ENCODE data around the gene PPP1R13L.

The PPP1R13L gene

DNA sequence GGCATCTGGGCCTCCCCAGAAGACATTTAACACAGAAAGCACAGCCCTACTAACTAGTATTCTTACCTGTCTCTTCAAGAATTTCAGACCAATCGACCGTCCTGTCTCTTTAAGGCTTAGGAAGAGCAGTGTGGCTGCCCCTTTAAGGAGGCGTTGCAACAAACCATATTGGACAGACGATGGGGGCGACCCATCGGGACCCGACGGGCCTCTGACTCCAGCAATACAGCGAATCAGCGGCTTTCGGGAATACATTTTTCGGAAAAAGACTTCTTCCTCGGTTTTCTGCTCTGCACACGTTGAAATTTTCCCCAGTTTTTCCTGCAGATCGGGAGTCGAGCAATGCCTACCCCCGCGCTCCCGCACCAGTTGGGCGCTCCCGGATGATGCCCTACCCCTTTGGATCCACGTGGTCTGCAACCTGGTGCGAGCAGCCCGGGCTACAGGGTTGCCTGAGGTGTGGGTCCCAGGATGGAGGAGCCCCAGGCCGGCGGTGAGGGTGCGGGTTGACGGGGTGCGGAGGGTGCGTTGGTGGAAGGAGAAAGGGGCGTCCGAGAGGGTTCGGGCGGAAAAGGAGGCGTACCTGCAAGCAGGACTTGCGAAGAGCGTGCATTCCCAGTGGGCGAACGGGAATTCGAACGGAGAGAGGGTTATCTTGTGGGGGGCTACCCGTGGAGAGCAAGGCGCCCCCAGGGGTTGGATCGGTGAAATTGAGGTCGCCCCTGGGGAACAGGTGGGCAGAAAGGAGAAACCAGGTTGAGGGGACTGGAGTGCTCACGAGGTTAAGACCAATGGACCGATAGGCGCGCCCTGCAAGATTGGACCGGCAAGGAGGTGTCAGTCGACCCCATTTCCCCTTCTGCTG, 1.6 kb upstream of the PPP1R13L start, which contains the start of gene POLR1G:
POLR1G (plus strand) TSS at position 419 of the 865 bp plus-strand sequence; CDS start at position 472, 53 bp downstream.
- peak; percentile 75 to 100 for DNase-seq

DNA sequence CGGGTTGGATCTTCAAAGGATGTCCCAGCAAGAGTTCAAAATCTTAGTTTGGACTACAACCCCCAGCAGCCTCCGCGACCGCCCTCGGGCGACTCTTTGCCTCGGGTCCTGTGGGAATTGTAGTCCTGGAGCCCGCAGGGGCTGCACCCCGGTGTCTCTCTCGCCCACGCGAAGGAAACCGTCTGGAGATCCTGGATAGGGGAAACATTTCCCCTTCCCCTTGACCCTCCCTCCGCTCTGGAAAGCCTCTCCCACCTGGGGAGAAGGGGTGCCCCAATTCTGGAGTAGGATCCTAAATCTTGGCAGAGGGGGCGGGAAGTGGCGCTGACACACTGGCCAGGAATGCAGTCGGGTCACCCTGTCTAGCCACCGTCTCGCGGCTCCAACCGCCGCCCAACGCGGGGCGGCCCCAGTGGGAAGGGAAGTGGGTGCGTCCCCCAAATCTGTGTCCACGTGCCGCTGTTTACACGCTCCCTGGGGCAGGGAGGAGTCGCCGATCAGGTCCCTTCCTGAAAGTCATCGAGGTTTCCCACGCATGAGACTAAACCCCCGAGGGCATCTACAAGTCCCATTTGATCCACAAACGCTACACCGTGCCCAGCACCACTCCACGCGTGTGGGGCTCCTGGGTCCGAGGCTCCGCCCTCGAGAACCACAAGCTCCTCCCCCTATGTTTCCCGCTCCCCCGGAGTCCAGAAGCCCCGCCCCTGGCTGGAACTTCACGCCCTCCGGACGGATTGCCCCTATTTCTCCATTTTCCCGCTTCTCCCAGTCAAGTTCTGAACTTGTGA, 761 bp upstream of the PPP1R13L start:
- DNase-seq = peak; percentile 81 to 100

DNA sequence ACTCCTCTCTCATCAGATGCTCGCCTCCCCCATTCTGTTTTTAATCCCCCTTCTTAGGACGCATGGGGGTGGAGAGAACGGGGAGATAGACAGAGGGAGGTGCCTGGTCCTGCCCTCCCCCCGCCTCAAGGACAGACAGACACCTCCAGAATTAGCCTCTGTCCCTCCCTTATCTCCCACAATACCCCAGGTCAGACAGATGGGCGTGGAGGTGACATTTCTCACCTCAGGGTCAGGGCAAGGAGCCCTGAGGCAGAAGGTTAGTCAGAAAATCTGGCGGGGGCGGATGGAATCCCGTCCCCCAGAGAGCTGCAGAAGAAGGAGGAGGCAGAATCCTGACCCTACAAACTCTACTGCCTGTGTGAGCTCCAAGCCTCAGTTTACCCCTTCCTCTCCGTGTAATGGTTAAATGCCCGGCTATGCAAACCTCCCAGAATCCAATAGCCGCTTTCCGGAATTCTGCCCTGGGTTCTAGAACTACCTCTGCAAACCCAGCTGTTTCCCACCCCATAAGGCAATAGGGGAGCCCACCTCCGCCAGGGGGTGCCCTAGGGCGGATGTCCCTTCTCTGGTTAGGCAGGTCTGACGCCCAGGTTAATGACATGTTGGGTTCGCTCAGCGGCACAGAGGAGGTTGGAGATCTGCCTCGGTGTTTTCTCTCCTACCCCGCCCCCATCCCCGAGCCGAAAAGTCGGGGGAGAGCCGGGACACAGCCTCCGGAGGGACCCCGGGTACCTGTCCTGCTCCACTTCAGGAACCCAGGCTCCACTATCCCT, 900 bp downstream of the PPP1R13L start:
- DNase-seq = no peak

GRCh38 chr19:45403272-45403671, 1.6 kb downstream of the PPP1R13L start:
- DNase-seq = no peak

DNA sequence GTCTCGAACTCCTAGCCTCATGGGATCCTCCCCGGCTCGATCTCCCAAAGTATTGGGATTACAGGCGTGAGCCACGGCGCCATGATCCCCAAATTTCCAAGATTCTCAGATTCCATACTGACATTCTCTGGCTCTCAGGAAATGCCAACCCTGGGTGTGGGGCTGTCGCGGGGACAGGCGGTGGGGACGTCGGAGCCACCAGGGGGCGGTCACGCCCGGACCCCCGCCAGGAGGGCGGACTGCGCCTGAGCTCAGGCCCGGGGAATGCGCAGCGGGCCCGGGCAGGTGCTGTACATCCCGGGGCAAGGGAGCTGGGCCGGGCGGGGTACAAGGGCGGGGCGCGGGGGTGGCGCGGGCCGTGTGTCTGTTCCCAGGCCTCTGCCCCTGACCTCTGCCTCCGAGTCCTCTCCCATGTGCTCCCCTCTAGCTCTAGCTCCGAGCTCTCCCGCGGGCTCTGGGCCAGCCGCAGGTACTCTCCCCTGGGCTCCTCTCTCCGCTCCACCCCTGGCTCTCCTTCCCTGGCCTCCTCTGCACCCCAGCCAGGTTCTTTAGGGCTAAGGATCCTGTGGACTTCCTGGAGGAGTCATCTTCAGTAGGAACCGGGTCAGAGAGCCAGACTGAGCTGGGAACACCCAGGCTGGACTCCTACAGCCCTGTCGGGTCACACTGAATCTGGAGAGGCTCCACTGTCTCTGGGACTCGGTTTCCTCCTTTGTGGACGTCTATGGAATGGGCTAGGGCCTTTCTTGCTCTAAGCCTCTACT, 2.4 kb downstream of the PPP1R13L start:
- DNase-seq = no peak

DNA sequence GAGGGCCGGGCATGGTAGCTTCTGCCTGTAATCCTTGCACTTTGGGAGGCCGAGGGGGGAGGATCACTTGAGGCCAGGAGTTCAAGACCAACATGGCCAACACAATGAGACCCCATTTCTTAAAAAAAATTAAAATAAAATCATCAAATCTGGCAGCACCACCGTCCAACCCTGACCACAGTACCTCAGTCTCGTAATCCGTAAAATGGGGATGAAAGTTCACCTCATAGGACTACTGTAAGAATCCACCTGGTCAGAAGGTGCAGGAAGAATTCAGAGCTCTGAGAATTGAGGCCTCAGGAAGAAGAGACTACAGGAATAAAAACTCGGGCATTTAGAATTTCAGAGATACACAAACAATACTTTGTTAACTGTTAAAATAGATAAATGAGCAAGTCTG, 3.1 kb downstream of the PPP1R13L start:
- no peak for DNase-seq

DNA sequence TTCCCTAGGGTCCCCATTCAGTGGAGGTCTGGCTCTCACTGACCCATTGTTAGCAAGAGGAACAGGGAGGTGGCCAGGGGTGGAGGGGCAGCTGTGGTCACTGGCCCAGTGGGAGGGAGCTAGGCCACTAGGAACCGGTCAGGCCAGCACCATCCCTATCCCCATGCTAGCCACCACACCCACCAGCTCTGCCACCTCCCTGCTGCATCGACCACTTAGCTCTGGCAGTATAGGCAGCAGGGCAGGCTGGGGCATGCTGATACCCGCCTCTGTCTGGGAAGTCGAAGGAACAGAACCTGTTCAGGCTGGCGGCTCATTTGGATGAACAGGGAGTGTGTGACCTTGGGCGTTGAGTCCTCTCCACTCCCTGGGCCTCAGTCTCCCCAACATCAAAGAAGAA, 4.7 kb downstream of the PPP1R13L start:
- no peak for DNase-seq

DNA sequence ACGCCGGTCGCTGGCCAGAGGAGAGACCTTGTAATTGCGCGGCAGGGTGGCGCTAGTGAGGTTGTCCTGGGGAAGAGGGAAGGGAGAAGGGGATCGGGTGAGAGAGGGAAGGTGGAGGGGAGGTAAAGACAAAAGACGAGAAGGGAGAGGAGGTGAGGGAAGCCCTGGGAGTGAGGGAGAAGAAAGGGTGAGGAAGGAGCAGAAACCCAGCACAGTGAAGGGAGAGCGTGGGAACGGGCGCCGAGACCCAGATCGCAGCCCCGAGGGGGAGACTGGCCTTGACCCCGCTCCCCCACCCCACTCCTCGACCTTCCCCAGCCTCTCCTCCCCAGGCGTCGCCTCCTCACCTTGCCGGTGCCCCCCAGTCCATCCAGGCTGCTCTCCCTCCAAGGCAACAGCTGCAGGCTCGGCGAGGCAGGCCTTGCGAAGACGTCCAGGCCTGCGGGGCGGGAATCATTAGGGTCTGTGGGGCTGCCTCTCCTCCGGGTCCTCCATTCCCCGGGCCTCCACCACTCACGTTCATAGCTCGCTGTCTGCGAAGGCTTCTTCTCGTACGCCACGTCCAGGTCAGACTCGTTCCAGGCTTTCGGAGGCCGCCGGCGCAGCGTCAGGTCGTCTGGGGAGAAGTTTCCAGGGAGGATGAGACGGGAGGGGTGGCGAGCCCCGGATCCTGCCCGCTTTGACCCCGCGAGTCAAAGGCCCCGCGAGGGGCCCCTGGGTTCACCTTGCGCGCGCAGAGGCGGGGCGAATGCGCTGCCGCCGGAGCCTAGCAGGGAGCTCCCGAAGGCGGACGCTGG, 8.8 kb downstream of the PPP1R13L start:
- no peak for DNase-seq

- DNase-seq = no peak
Measured at GRCh38 chr19:45391871-45392665, 12.8 kb downstream of the PPP1R13L start.

- no peak for DNase-seq
Measured at GRCh38 chr19:45391346-45391745, 13.5 kb downstream of the PPP1R13L start.

GRCh38 chr19:45385392-45386221, 19.3 kb downstream of the PPP1R13L start:
- no peak for DNase-seq

DNA sequence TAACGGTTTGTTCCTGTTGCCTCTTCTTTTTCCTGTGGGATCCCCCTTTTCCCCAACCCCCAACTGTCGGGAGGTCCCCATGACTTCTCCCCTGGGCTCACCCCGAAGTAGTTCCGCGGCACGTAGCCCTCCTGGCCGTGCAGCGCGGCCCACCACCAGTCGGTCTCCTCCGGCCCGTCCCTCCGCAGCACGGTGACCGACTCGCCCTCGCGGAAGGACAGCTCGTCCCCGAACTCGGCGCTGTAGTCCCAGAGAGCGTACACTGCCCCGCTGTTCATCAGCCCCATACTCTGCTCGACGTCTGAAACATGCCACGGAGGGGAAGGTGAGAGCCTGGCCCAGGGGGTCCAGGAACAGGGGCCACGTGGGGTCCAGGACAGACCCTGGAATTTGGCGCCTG, 22.4 kb downstream of the PPP1R13L start:
- no peak for DNase-seq

DNA sequence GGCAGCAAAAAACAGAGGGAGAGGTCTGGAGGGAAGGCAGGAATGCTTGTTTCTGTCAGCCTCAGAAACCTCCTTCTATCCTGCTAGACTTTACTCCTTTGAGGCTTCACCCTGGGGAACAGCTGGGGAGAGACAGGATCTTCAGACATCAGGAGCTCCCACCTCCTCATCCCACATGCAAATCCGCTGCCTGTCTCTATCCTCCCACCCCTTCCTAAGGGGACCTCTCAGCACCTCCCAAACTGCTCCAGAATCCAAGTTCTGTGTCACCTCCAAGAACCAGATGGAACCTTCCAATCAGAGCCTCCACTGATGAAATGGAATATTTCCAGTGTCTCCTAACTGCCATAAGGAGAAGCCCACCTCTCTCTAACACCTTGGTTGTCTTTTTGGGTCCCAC, 24.8 kb downstream of the PPP1R13L start:
- DNase-seq = no peak

DNA sequence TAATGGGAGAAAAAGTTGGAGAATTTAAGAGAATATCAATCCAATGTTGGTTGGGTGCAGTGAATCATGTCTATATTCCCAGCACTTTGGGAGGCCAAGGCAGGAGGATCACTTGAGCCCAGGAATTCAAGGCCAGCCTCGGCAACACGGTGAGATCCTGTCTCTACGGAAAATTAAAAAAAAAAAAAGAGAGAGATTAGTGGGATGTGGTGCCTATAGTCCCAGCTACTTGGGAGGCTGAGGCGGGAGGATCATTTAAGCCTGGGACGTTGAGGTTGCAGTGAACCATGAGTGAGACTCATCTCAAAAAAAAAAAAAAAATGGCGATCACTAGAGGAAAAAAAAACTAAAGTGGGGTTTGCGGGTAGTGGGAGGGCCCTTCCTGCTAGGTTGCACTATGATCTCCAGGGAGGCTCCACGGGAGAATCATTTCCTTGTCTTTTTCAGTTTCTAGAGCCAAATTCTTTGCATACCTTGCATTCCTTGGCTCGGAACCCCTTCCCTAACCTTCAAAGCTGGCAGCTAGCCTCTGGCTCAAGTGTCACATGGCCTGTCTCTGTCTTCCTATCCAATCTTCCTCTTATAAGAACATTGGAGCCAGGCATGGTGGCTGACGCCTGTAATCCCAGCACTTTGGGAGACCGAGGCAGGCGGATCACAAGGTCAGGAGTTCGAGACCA, 28.7 kb downstream of the PPP1R13L start:
- DNase-seq = no peak

- DNase-seq = peak; percentile 97 to 99
Measured at GRCh38 chr19:45370410-45371204, 34.3 kb downstream of the PPP1R13L start, which contains the start of gene ERCC2. Gene ERCC2, minus strand, starts transcription at chr19:45370573. Its CDS starts 33 bp downstream, at chr19:45370540.

DNA sequence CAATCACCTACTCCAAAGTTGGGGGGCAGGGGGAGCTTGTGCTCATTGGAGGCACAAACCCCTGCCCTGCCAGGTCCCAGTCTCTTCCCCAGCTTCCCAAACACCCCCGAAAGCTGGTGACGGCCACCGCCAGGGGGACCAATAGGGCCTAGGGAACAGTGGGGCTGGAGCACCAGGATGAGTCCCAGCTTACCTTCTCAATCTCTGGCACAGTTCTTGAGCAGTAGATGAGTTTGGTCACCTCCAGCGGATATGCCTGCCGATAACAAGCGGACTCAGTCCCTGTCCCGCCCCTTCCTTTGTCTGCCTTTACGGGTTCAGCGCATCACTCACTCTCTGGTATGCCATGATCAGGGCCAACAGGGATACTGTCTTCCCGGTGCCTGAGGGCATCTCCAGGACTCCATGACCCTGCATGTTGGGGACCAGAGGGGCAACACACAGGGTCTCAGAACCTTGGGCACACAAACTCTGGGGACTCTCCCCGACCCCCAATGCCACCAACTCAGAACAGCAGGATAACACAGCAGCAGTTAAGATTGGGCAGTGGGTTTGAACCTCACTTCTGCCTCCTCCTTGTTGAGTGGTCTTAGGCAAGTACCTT, 36.0 kb downstream of the PPP1R13L start:
- no peak for DNase-seq

DNA sequence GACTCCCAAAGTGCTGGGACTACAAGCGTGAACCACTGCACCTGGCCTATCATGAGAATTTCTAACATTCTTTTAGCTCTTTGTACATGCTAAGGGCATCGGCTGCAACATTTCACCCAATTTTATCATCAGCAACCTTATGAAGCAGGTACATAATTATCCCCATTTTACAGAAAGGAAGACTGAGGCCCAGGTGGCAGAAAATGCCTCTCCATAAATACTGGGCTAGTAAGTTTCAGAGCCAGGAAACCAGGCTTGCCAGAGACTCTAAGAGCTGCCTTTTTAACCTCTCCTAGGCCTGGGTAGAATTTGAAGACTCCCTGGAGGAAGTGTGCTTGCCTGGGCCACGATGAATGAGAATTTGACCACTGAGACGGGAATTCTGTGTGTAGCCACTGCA, 36.7 kb downstream of the PPP1R13L start:
- DNase-seq = no peak

DNA sequence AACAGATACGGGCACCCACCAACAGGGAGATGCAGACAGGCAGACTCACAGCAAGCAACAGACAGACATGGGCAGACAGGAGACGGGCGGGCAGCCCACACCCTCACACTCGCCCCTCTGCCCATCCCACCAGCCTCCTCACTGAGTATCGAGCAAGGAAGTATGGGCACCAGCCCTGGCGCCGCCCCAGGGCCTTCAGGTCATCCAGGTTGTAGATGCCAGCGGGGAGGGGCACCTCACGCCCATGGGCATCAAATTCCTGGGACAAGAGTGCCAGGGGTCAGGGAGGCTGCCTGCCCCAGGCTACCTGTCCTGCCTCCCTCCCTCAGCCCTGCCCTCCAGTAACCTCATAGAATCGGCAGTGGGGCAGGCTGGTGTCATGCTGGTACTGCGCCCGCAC, 40.2 kb downstream of the PPP1R13L start:
- DNase-seq = no peak
